ENCODE measurements around the gene FBXL17.

DNA sequence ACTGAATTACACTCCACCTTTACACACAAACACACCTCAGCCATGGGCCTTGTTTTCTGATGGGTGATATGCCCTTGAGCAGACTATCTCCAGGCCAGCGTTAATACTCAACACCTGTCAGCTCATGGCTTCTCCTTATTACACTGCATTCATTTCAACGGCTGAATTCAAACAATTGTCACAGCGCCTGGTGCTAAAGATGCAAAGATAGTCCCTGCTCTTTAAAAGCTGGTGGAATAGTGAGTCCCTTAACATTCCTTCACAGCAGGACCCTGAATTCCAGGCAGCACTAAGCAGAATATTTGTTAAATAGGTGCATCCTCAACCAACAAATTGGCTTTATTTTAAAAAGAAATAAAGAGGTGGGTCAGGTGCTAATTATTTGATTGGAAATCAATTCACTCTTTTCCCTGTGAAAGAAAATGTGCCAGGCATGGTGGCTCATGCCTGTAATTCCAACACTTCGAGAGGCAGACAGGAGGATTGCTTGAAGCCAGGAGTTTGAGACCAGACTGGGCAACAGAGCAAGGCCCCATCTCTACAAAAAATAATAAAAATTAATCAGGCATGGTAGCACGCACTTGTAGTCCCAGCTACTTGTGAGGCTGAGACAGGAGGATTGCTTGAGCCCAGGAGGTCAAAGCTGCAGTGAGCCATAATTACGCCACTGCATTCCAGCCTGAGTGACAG lies 555.4 kb downstream of the FBXL17 start:
- TF ChIP-seq, protein P1, sequence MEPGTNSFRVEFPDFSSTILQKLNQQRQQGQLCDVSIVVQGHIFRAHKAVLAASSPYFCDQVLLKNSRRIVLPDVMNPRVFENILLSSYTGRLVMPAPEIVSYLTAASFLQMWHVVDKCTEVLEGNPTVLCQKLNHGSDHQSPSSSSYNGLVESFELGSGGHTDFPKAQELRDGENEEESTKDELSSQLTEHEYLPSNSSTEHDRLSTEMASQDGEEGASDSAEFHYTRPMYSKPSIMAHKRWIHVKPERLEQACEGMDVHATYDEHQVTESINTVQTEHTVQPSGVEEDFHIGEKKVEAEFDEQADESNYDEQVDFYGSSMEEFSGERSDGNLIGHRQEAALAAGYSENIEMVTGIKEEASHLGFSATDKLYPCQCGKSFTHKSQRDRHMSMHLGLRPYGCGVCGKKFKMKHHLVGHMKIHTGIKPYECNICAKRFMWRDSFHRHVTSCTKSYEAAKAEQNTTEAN (CRISPR knock-in tag; conservative IDR thresholded peaks at IDR 0.05): no peak
- TF ChIP-seq ZNF331 (CRISPR knock-in tag; IDR thresholded peaks at IDR 0.05): no peak
- TF ChIP-seq, protein P2, sequence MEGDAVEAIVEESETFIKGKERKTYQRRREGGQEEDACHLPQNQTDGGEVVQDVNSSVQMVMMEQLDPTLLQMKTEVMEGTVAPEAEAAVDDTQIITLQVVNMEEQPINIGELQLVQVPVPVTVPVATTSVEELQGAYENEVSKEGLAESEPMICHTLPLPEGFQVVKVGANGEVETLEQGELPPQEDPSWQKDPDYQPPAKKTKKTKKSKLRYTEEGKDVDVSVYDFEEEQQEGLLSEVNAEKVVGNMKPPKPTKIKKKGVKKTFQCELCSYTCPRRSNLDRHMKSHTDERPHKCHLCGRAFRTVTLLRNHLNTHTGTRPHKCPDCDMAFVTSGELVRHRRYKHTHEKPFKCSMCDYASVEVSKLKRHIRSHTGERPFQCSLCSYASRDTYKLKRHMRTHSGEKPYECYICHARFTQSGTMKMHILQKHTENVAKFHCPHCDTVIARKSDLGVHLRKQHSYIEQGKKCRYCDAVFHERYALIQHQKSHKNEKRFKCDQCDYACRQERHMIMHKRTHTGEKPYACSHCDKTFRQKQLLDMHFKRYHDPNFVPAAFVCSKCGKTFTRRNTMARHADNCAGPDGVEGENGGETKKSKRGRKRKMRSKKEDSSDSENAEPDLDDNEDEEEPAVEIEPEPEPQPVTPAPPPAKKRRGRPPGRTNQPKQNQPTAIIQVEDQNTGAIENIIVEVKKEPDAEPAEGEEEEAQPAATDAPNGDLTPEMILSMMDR (CRISPR knock-in tag; IDR thresholded peaks at IDR 0.05): no peak
- no peak for TF ChIP-seq CEBPB (IDR thresholded peaks at IDR 0.05; ENCODE audit: borderline replicate concordance, low read depth, low read length)
- TF ChIP-seq ZFP37 (CRISPR knock-in tag; IDR thresholded peaks at IDR 0.05; ENCODE audit: borderline replicate concordance): no peak
